GM12878 (cell line): ENCODE measurements around the gene NUP62. TPM values are rescaled to one million over a fixed set of nuclear protein-coding genes. Genes with fewer than 3 reads are reported as not detected.

Experiments
- ATAC-seq: fragments of 200-7000 bp; cut with Tn5 transposase; 3 replicates; pipeline ENCODE4 v1.9.1; 2020; ENCODE audit warnings: mild to moderate bottlenecking, moderate library complexity
- BruUV-seq: library from RNA; stranded (reverse); fragments of 400-500 nt; replicated peaks from 2 replicates; lab custom pipeline; 2021; lab: Mats Ljungman, UMichigan
- CTCF ChIA-PET: fragments of 300-600 bp; sonication (Branson Sonifier 250); formaldehyde crosslinking; extraction: SDS; loops from one replicate; lab custom pipeline; 2021; ENCODE audit warnings: inconsistent platforms; lab: Yijun Ruan, JAX
- POLR2A ChIA-PET: fragments of 350-600 bp; formaldehyde crosslinking; extraction: SDS; loops from one replicate; lab custom pipeline; 2021; ENCODE audit warnings: inconsistent platforms; lab: Charles Lee
- RAD21 ChIA-PET: fragments of 300-600 bp; sonication (Branson Sonifier 250); formaldehyde crosslinking; loops from one replicate; lab custom pipeline; 2023; ENCODE audit warnings: antibody characterized with exemption; ENCODE audit not compliant: unreplicated experiment; lab: Charles Lee
- SMC1A ChIA-PET: fragments of 300-600 bp; sonication (Branson Sonifier 250); formaldehyde crosslinking; loops from one replicate; lab custom pipeline; 2023; ENCODE audit not compliant: unreplicated experiment, uncharacterized antibody; lab: Charles Lee
- DNase-seq: peaks from one replicate; pipeline ENCODE4 v3.0.0-alpha.2; 2011; ENCODE audit warnings: low read depth, low spot score
- FAIRE-seq: peaks from 3 replicates; lab custom pipeline; 2011; peaks lifted over from hg19 to GRCh38; lab: Jason Lieb, UNC
- H2AFZ ChIP-seq: 2 replicates; pipeline ENCODE4 v1.6.0; 2011; ENCODE audit warnings: low read depth, low read length, control low read depth; ENCODE audit not compliant: control insufficient read depth
- H3K27ac ChIP-seq: 2 replicates; pipeline ENCODE4 v1.5.1; 2011; ENCODE audit warnings: control low read depth; ENCODE audit not compliant: control insufficient read depth, insufficient read depth
- H3K27me3 ChIP-seq, 2 experiments: replicated peaks in 1 of 2; 2 replicates each; pipeline versions ENCODE4 v1.6.0 to v1.6.1; 2011; ENCODE audit warnings: low read length in 1 of 2; ENCODE audit not compliant: control insufficient read depth in 2 of 2, insufficient read depth in 2 of 2
- H3K36me3 ChIP-seq, 2 experiments: 2 replicates each; pipeline ENCODE4 v1.5.1; 2011; ENCODE audit warnings: low read length in 1 of 2; ENCODE audit not compliant: control insufficient read depth in 2 of 2, insufficient read depth in 2 of 2
- H3K4me1 ChIP-seq: 2 replicates; pipeline ENCODE4 v1.6.1; 2011; ENCODE audit warnings: mild to moderate bottlenecking, low read length, moderate library complexity, mixed read lengths; ENCODE audit not compliant: control insufficient read depth, insufficient read depth
- H3K4me2 ChIP-seq: 2 replicates; pipeline ENCODE4 v1.6.0; 2011; ENCODE audit warnings: control low read depth; ENCODE audit not compliant: control insufficient read depth, insufficient read depth
- H3K4me3 ChIP-seq: fragments of 200-600 bp; sonication (generic); 2 replicates; pipeline ENCODE4 v1.5.1; 2016
- H3K79me2 ChIP-seq: 2 replicates; pipeline ENCODE4 v1.6.0; 2011; ENCODE audit warnings: low read length; ENCODE audit not compliant: control insufficient read depth, insufficient read depth
- H3K9ac ChIP-seq: 2 replicates; pipeline ENCODE4 v1.8.0; 2011; ENCODE audit warnings: low read length, control low read depth, mixed read lengths; ENCODE audit not compliant: control insufficient read depth, insufficient read depth
- H3K9me3 ChIP-seq: replicated peaks from 3 replicates; pipeline ENCODE4 v1.5.1; 2011; ENCODE audit warnings: mild to moderate bottlenecking, low read length; ENCODE audit not compliant: control insufficient read depth, insufficient read depth
- H4K20me1 ChIP-seq: 2 replicates; pipeline ENCODE4 v1.6.0; 2011; ENCODE audit not compliant: control insufficient read depth, insufficient read depth
- E4F1 ChIP-seq: fragments of 450-650 bp; IDR thresholded peaks from 2 replicates; pipeline ENCODE4 v1.6.1; 2018; ENCODE audit warnings: borderline replicate concordance, mild to moderate bottlenecking; ENCODE audit not compliant: partially characterized antibody
- ELK1 ChIP-seq: IDR thresholded peaks from 2 replicates; pipeline ENCODE4 v1.6.1; 2012; ENCODE audit warnings: low read depth, low read length, improper control_type of control experiment
- GABPA ChIP-seq: IDR thresholded peaks from 2 replicates; pipeline ENCODE4 v1.6.1; 2014; ENCODE audit warnings: antibody characterized with exemption, low read depth, mild to moderate bottlenecking, inconsistent platforms
- HCFC1 ChIP-seq: fragments of 150-350 bp; IDR thresholded peaks from 2 replicates; pipeline ENCODE4 v1.6.1; 2014; ENCODE audit warnings: low read length
- IKZF2 ChIP-seq, 2 experiments: fragments of 450-650 bp; IDR thresholded peaks; 2 replicates each; pipeline ENCODE4 v1.6.1; 2017; ENCODE audit warnings: mild to moderate bottlenecking in 2 of 2, moderate library complexity in 2 of 2
- KLF5 ChIP-seq: fragments of 450-650 bp; IDR thresholded peaks from 2 replicates; pipeline ENCODE4 v1.6.1; 2014; ENCODE audit warnings: mild to moderate bottlenecking; ENCODE audit not compliant: partially characterized antibody
- NFYB ChIP-seq: IDR thresholded peaks from 2 replicates; pipeline ENCODE4 v1.6.1; 2011; ENCODE audit warnings: low read depth, mild to moderate bottlenecking, low read length, improper control_type of control experiment, moderate library complexity; ENCODE audit not compliant: insufficient read depth
- RELA ChIP-seq: fragments of 450-650 bp; IDR thresholded peaks from 2 replicates; pipeline ENCODE4 v1.8.0; 2014; ENCODE audit warnings: borderline replicate concordance; ENCODE audit not compliant: partially characterized antibody
- SIX5 ChIP-seq: IDR thresholded peaks from 2 replicates; pipeline ENCODE4 v1.6.1; 2011; ENCODE audit warnings: mild to moderate bottlenecking, low read depth, low read length, moderate library complexity; ENCODE audit not compliant: severe bottlenecking
- STAT3 ChIP-seq: IDR thresholded peaks from 2 replicates; pipeline ENCODE4 v1.6.1; 2011; ENCODE audit warnings: low read depth, low read length, improper control_type of control experiment
- SUPT20H ChIP-seq: IDR thresholded peaks from 2 replicates; pipeline ENCODE4 v1.6.1; 2011; ENCODE audit warnings: low read depth, mild to moderate bottlenecking, low read length, moderate library complexity, borderline replicate concordance; ENCODE audit not compliant: control insufficient read depth
- ZNF207 ChIP-seq: fragments of 450-650 bp; IDR thresholded peaks from 2 replicates; pipeline ENCODE4 v1.6.1; 2014; ENCODE audit warnings: antibody characterized with exemption, mild to moderate bottlenecking, borderline replicate concordance
- WGBS: methylation state at CpG from one replicate; pipeline ENCODE4 v1.1.6; 2016; ENCODE audit warnings: low lambda C conversion rate; ENCODE audit not compliant: insufficient replicate concordance, insufficient coverage; ENCODE audit errors: missing lambda C conversion rate; 5-methylcytosine and 5-hydroxymethylcytosine counted together
- in situ Hi-C: fragments of 300-500 bp; cut with MboI; formaldehyde crosslinking; loops from 9 replicates; pipeline ENCODE4 v1.14.3; 2018; ENCODE audit warnings: mixed read lengths
- intact Hi-C: fragments of 100-400 bp; cut with micrococcal nuclease; formaldehyde crosslinking; loops from one replicate; pipeline ENCODE4 v1.14.2; 2022; ENCODE audit not compliant: unreplicated experiment
- polyA plus RNA-seq, 11 experiments: library from polyadenylated mRNA; depleted of rRNA in 4 of 11; unstranded in 6 of 11; stranded (reverse) in 5 of 11; fragments of >200 nt; fragmentation: Nextera tagmentation in 4 of 11; fragmentation: Illumina TruSeq in 1 of 11; extraction: Ambion mirVana in 4 of 11; extraction: Trizol in 1 of 11; gene quantifications; 1 replicate in 1 of 11; 2 replicates in 10 of 11; pipeline versions ENCODE4 v1.2.1 to v1.2.3, GENCODE V29; 2011 to 2016; ENCODE audit warnings: inconsistent platforms in 2 of 11, missing spikeins in 2 of 11, low read depth in 1 of 11
- total RNA-seq, 4 experiments: library from RNA; depleted of rRNA in 3 of 4; stranded (reverse); fragments of >200 nt in 3 of 4; fragmentation: Illumina TruSeq in 1 of 4; extraction: Trizol in 1 of 4; gene quantifications; 2 replicates each; pipeline versions ENCODE4 v1.2.1 to v1.2.3, GENCODE V29; 2013 to 2021
- TF ChIP-seq, protein P1 (sequence below), 3 experiments: IDR thresholded peaks in 2 of 3; conservative IDR thresholded peaks in 1 of 3; 2 replicates each; pipeline ENCODE4 v1.5.1; 2011; ENCODE audit warnings: low read depth in 3 of 3, low read length in 3 of 3, mild to moderate bottlenecking in 3 of 3, control low read depth in 2 of 3, moderate library complexity in 2 of 3, inconsistent platforms in 1 of 3, mixed read lengths in 1 of 3; ENCODE audit not compliant: control insufficient read depth in 2 of 3, insufficient read depth in 1 of 3; ENCODE audit errors: extremely low read depth in 1 of 3

NUP62 gene
- total and polyA plus RNA-seq, 10 of the 15 experiments (the other 5 are each of a cell fraction or from before 2014, with no cell fraction given) = 19.5 to 110 (median 66.9) TPM

DNA sequence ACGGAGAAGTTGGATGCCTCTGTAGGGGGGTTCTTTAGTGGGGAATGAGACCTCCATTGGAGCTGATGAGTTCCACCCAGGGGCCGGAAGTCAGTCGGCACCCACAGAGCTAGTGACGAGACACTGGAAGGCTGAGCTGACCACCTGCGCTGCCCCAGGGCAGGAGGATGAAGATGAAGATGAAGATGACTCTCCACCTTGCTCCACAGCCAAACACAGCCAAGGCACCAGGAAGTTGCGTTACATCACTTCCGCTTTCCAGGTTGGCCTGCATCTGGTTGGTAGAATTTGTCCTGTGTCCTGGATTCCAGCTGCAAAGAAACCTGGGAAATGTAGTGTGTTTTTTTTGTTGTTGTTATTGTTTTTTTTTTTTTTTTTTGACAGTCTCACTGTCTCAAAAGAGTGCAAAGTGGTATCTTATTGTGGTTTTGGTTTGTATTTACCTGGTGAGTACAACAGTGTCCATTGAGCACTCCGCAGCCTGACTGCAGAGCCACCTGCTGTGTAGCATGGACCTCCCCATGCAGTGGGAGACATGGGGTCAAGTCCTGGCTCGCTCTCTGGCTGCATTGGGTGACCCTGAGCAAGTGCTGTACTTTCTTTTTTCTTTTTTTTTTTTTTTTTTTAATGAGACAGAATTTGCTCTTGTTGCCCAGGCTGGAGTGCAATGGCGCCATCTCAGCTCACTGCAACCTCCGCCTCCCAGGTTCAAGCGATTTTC lies 49.9 kb downstream of the NUP62 start:
- H4K20me1 ChIP-seq = no peaks in the 10 kb centered on the region
- BruUV-seq = TSS peak; percentile 74
- H3K9me3 ChIP-seq = no peaks in the 10 kb centered on the region; the same call in 2 of the 3 replicates
- POLR2A ChIA-PET = interaction anchor here (0.5 to 1.4 kb wide), 4 partner anchors 9 to 215 kb away, joined by 3 to 7 read pairs (median 4); no protein-coding TSS in a partner anchor
- no peak for FAIRE-seq
- no peak for DNase-seq
- CTCF ChIA-PET = interaction anchor here (0.8 to 1.0 kb wide), 2 partner anchors 9 to 59 kb away, joined by 3 read pairs; no protein-coding TSS in a partner anchor
- SMC1A ChIA-PET = no interaction called here
- 89% methylated on average over 11 of the region's 12 CpGs for WGBS
- peaks cover 8 to 13% of the 10 kb centered on the region in 2 experiments for H3K36me3 ChIP-seq
- H3K4me2 ChIP-seq = peak overlapping the region; percentile 92; the same call in 1 of the 2 replicates
- RAD21 ChIA-PET = no interaction called here
- no peak overlapping the region for H2AFZ ChIP-seq
- intact Hi-C loops = loop anchor here (5.0 kb wide), 1 partner anchor 48 kb away; the partner anchor contains the start of genes ATF5 and NUP62
- H3K27me3 ChIP-seq = no peaks in the 10 kb centered on the region
- no peak for ATAC-seq
- peaks cover 25% of the 10 kb centered on the region for H3K79me2 ChIP-seq
- H3K27ac ChIP-seq = no peak overlapping the region
- H3K9ac ChIP-seq = no peak overlapping the region
- H3K4me3 ChIP-seq = no peak overlapping the region
- peaks cover 16% of the 10 kb centered on the region for H3K4me1 ChIP-seq
- in situ Hi-C loops = loop anchor here (25.0 kb wide), 1 partner anchor 1242 kb away; the partner anchor contains the start of genes CA11 and DBP
- TF ChIP-seq IKZF2 (IDR thresholded peaks at IDR 0.05) = no peak
- TF ChIP-seq HCFC1 = peak; percentile 29; the same call in 1 of the 2 replicates
- TF ChIP-seq E4F1 = no peak
- TF ChIP-seq GABPA = peak; percentile 76; the same call in 1 of the 2 replicates
- TF ChIP-seq NFYB = 0 out of 2 replicates have a peak, but pooled peaks have one; percentile 15
- no peak for TF ChIP-seq STAT3
- no peak for TF ChIP-seq ELK1
- TF ChIP-seq ZNF207 = no peak
- no peak for TF ChIP-seq SUPT20H
- no peak for TF ChIP-seq SIX5
- TF ChIP-seq RELA = no peak
- no peak for TF ChIP-seq KLF5
- TF ChIP-seq, protein P1, sequence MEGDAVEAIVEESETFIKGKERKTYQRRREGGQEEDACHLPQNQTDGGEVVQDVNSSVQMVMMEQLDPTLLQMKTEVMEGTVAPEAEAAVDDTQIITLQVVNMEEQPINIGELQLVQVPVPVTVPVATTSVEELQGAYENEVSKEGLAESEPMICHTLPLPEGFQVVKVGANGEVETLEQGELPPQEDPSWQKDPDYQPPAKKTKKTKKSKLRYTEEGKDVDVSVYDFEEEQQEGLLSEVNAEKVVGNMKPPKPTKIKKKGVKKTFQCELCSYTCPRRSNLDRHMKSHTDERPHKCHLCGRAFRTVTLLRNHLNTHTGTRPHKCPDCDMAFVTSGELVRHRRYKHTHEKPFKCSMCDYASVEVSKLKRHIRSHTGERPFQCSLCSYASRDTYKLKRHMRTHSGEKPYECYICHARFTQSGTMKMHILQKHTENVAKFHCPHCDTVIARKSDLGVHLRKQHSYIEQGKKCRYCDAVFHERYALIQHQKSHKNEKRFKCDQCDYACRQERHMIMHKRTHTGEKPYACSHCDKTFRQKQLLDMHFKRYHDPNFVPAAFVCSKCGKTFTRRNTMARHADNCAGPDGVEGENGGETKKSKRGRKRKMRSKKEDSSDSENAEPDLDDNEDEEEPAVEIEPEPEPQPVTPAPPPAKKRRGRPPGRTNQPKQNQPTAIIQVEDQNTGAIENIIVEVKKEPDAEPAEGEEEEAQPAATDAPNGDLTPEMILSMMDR (IDR thresholded peaks at IDR 0.05 in 2 of 3, conservative IDR thresholded peaks at IDR 0.05 in 1 of 3; ENCODE audit: control insufficient read depth in 2 of 3, extremely low read depth in 1 of 3, insufficient read depth in 1 of 3, low read depth in 3 of 3, low read length in 3 of 3) = no peak
